ENCODE results near the gene LONP1. TPM values are rescaled to one million over a fixed set of nuclear protein-coding genes. Genes with fewer than 3 reads are reported as not detected.

The LONP1 gene
- total RNA-seq, 1 donor from 2014 or later: 98.8 TPM

DNA sequence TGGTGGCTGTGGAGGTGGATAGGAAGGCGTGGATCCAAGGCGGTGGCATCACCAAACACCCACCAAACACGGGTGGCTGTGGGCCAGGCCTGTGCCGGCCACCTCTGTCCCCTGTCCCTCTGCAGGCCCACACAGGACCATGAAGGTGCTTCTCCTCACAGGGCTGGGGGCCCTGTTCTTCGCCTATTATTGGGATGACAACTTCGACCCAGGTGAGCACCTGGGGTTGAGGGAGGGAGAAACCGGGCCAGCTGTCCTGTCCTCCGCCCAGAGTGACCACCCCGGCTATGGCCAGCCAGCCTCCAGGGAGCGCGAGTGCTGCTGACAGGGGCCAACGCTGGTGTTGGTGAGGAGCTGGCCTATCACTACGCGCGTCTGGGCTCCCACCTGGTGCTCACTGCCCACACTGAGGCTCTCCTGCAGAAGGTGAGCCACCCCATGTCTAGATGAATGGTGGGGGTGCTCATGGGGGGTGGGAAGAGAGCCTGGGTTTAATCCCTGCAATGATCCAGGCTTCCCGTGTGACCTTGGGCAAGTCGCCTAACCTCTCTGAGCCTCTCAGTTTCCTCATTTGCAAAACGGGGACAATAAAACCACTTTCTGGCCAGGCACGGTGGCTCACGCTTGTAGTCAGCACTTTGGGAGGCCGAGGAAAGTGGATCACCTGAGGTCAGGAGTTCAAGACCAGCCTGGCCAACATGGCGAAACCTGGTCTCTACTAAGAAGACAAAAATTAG lies 35.1 kb downstream of the LONP1 start:
- DNase-seq (peak; percentile 34), ATAC-seq (ENCODE audit: poor library complexity) (no peak)
- intact Hi-C loops (cut with DNase I): no loop called here

- ATAC-seq (ENCODE audit: poor library complexity) (no peak), DNase-seq (no peak)
- intact Hi-C loops (cut with DNase I): no loop called here
Measured at GRCh38 chr19:5683177-5683886, 36.6 kb downstream of the LONP1 start.

GRCh38 chr19:5682107-5682482 lies 37.9 kb downstream of the LONP1 start:
- ATAC-seq (ENCODE audit: poor library complexity): no peak
- intact Hi-C loops (cut with DNase I): no loop called here
- DNase-seq: no peak

- intact Hi-C loops (cut with DNase I): no loop called here
- ATAC-seq (ENCODE audit: poor library complexity) (no peak), DNase-seq (no peak)
Measured at GRCh38 chr19:5681391-5682106, 38.4 kb downstream of the LONP1 start.

DNA sequence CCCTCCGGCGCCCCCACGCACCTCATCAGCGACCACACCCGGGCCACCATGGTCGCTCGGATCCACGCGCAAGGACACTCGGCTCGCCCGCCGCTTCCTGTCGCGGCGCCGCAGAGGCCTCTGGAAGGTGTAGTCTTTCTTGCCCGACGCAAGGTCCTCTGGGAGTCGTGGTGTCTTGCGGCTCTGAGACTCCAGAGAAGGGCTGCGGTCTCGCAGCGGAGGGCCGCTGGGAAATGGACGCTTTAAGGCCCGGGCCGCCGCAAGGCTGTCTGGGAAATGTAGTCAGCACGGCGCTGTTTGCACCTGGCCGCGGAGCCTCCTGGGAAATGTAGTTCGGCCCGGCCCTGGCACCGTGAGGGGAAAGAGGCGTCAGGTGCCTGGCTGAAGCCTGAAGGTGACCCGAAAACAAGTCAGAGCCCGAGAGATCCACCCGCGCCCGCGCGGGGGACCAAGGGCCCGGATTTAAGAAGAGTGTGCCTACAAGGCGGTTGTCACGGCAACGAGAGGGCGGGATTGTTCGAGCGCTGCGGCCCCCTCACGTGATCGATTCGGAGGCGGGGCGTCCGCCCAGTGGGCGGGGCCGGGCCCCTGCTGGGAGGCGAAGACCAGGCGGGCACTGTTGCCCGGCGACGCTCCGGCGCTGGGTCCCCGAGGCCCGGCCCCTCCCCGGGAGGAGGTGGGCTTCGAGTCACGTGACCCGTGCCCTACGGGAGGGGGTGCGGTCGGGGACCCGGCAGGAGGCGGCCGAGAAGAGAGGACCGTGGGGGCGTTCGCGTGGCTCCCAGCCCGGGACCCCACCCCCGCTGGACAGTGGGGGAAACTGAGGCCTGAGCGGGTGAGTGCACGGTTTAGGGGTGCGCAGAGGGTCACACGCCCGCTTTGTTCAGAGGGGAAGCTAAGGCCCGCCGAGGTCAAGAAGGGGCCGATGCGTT lies 39.2 kb downstream of the LONP1 start, which contains the start of the genes HSD11B1L and MICOS13:
Gene HSD11B1L, plus strand, starts transcription at position 591 of the 932 bp plus-strand sequence. CDS start 3,806 bp downstream, outside the sequence.
Gene MICOS13, minus strand, starts transcription at position 80 of the 932 bp plus-strand sequence. Its CDS starts 30 bp downstream, at position 50.
- intact Hi-C loops (cut with DNase I): no loop called here

DNA sequence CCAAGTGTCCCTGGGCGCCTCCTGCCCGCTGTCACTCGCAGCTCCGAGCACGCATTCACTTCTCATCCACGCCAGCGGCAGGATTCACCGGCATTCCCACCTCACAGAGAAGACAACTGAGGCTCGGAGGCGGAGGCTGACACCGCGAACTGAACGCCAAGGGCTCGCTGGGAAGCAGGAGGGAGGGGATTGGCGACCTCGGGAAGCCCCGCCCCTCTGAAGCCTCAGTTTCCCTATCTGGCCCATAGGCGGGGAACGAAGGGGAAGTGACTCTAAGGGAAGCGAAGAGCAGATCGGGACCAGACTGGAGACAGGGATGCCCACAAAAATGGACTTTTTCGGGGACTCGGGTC lies 39.9 kb downstream of the LONP1 start:
- intact Hi-C loops (cut with DNase I): no loop called here
- DNase-seq (peak; percentile 74), ATAC-seq (ENCODE audit: poor library complexity) (peak; percentile 4)

More for the DNA sequence above, 39.2 kb downstream of the LONP1 start, which contains the start of the genes HSD11B1L and MICOS13:
- ATAC-seq (ENCODE audit: poor library complexity) (peak; percentile 95), DNase-seq (peak; percentile 99)

DNA sequence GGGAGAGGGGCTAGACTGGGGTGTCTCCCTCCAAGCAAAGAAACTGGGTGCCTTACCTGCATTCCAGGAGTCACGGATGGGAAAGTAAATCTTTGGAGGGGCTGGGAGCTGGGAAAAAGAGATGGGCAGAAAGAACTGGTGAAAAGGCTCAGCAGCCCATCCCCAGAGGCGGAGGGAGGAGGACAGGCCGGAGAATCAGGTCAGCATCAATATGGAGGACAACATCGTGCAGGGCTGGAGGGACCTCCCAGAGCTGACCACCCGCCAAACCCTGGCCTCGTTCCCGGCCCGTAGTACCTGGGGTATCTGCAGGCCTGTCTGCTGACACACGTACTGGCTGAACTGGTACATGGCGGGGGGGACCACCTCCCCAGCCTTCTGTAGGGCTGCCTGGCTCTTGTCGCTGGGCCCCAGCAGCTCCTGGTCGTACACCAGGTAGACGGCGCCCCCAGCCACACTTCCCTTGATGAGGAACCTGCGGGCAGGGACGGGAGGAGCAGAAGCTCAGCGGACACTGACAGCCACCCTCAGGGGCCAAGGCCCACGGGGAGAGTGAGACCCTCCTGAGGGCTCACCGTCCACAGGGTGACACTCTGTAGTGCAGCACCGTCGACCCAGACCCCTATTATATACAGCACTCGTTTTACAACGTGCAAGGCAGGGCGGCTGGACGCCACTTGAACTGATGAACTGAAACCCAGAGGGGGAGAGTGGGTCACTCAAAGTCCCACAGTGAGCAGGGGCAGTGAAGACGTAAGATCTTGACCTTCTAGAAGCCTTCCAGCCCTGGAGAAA lies 40.5 kb downstream of the LONP1 start:
- intact Hi-C loops (cut with DNase I): no loop called here
- DNase-seq (no peak), ATAC-seq (ENCODE audit: poor library complexity) (no peak)

- intact Hi-C loops (cut with DNase I): no loop called here
- DNase-seq (no peak), ATAC-seq (ENCODE audit: poor library complexity) (no peak)
Measured at GRCh38 chr19:5678071-5678718, 41.8 kb downstream of the LONP1 start.

DNA sequence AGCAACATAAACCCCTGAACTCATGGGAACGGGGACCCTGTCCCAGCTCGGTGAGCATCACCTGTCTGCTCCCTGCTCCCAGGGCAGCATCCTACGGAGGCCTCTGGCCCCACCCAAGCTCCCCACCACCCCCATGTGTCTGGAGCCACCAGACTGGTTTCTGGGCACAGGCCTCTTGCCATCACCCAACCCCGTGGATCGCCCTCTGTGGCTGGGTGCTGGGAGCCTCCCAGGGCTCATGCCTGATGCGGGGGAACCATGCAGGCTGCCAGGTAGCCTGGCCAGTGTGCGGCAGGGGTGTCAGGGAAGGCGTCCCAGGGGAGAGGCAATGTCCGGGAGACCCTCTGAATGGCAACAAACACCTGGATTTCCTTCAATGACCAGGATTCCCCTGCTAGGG lies 42.4 kb downstream of the LONP1 start:
- no peak for ATAC-seq (ENCODE audit: poor library complexity)
- no peak for DNase-seq
- intact Hi-C loops (cut with DNase I): no loop called here

DNA sequence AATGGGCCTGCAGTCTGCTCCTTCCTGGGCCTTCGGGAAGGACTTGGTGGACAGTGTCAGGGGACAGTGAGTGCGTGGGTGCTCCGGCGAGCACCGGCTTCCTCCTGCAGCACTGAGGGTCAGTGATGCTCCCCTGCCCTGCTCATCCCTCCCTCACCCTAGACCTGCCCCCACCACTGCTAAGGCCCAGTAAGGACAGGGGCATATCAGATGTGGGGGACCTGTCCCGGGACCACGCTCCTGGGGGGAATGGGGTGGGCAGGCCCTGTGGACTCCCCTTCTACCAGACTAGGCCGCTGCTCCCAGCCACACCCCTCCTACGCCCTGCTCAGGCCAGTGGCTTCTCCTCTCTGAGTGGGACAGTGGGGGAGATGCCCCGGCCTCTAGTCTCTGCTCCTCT lies 42.8 kb downstream of the LONP1 start:
- DNase-seq: no peak
- intact Hi-C loops (cut with DNase I): no loop called here
- no peak for ATAC-seq (ENCODE audit: poor library complexity)

- DNase-seq (no peak), ATAC-seq (ENCODE audit: poor library complexity) (no peak)
- intact Hi-C loops (cut with DNase I): no loop called here
Measured at GRCh38 chr19:5676772-5677105, 43.2 kb downstream of the LONP1 start.

DNA sequence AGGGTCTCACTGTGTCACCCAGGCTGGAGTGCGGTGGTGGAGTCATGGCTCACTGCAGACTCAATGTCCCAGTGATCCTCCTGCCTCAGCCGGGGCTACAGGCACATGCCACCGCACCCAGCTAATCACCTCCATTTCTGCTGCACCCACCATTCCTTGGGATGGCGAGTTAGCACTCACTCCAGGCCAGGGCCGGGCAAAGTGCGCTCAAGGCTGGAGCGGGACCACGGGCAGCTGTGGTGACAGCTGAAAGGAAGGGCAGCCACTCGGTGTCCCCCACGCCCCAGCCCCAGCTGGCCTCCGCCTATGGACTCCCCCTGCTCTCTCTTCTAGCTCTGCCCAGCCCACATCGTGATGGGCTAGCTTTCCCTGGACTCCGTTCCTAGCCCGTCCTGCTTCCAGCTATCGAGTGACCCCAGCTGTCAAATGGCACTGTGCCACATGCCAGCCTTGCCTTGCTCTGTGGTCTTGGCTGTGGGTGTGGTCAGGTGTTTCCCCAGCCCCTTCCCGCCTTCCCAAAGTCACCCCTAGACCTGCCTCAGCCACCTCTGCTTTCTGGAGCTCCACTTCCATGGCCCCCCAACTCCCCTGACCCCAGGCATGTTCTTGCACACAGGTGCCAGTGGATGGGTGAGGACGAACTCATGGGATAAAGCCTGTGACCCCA lies 43.7 kb downstream of the LONP1 start:
- intact Hi-C loops (cut with DNase I): no loop called here
- no peak for DNase-seq
- no peak for ATAC-seq (ENCODE audit: poor library complexity)

DNA sequence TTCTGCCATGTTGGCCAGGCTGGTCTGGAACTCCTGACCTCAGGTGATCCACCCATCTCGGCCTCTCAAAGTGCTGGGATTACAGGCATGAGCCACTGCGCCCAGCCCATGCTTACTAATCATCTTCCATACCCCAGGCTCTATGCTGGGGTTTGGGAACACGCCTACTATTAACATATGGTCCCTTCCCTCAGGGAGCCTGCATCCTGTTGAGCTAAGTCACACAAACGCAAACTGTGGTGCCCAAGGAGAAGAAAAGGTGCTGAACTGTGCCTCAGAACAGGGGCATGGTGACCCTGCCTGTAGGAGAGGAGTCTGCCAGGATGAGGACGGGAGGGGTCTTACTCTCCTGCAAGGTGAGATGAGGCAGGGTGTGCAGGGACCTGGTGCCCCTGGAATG lies 45.2 kb downstream of the LONP1 start:
- intact Hi-C loops (cut with DNase I): no loop called here
- no peak for ATAC-seq (ENCODE audit: poor library complexity)
- no peak for DNase-seq

GRCh38 chr19:5673752-5674151 lies 46.2 kb downstream of the LONP1 start:
- intact Hi-C loops (cut with DNase I): no loop called here
- DNase-seq: no peak
- ATAC-seq (ENCODE audit: poor library complexity): no peak

- no peak for ATAC-seq (ENCODE audit: poor library complexity)
- intact Hi-C loops (cut with DNase I): no loop called here
- DNase-seq: no peak
Measured at GRCh38 chr19:5672708-5673459, 47.1 kb downstream of the LONP1 start.

DNA sequence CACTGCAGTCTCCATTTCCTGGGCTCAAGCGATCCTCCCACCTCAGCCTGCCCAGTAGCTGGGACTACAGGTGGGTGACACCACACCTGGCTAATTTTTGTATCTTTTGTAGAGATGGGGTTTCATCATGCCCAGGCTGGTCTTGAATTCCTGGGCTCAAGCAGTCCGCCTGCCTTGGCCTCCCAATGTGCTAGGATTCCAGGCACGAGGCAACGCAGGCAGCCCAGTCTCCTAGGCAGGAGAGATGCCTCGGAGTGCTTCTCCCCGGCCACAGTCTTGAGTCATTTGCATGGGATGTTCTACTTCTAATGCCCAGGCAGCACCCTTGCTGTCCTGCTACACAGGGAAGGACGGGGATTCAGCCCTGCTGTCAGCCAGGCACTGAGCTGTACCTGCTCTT lies 48.3 kb downstream of the LONP1 start:
- ATAC-seq (ENCODE audit: poor library complexity) (no peak), DNase-seq (no peak)
- intact Hi-C loops (cut with DNase I): no loop called here

Measured in Right ventricle myocardium superior (tissue), 1 donor.